ENCODE measurements around the gene IQCK.

DNA sequence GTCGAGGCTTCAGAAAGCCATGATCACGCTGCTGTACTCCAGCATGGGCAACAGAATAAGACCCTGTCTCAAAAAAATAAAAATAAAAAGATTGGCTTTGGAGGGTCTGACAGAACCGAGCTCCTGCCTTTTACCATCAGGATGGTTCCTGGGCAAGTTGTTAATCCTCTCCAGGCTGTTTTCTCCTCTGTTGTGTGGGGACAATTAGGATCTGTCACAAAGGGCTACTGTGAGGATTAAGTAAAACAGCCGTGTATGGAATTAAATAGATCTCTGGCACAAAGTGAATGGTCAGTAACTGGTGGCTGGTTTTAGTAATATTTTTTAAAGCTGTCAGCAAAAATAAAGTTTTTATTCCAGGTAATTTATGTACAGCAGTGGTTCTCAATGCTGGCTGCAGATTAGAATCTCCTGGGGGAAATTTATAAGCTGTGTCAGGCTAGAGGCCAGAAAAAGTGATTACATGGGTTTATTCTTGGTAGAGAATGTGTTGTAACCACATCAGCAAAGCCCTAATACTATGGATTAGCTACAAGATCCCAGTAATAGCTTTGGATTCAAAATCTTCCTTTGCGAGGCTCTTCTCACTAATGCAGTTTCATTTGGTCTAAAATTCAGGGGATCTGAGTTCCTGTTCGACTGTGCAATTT, 119.4 kb downstream of the IQCK start:
- TF ChIP-seq, protein P1, sequence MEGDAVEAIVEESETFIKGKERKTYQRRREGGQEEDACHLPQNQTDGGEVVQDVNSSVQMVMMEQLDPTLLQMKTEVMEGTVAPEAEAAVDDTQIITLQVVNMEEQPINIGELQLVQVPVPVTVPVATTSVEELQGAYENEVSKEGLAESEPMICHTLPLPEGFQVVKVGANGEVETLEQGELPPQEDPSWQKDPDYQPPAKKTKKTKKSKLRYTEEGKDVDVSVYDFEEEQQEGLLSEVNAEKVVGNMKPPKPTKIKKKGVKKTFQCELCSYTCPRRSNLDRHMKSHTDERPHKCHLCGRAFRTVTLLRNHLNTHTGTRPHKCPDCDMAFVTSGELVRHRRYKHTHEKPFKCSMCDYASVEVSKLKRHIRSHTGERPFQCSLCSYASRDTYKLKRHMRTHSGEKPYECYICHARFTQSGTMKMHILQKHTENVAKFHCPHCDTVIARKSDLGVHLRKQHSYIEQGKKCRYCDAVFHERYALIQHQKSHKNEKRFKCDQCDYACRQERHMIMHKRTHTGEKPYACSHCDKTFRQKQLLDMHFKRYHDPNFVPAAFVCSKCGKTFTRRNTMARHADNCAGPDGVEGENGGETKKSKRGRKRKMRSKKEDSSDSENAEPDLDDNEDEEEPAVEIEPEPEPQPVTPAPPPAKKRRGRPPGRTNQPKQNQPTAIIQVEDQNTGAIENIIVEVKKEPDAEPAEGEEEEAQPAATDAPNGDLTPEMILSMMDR (IDR thresholded peaks at IDR 0.05) = no peak
- no peak for TF ChIP-seq POLR2A (IDR thresholded peaks at IDR 0.05)

Data from thyroid gland (tissue), 4 donors.